Urinary bladder (tissue), 4 donors: Measurements from ENCODE around the gene MBOAT1. TPM values are rescaled to one million over a fixed set of nuclear protein-coding genes. Genes with fewer than 3 reads are reported as not detected.

Experiments used
- DNase-seq: peaks from one replicate; pipeline ENCODE4 v3.0.0-alpha.2; 2015; ENCODE audit errors: extremely low spot score
- H3K27ac ChIP-seq: one replicate; pipeline ENCODE4 v1.5.1; 2013; ENCODE audit warnings: low read depth, mild to moderate bottlenecking, moderate library complexity
- H3K36me3 ChIP-seq: one replicate; pipeline ENCODE4 v1.6.1; 2013; ENCODE audit warnings: mild to moderate bottlenecking, moderate library complexity; ENCODE audit not compliant: insufficient read depth
- H3K4me1 ChIP-seq: one replicate; pipeline ENCODE4 v1.6.1; 2013; ENCODE audit warnings: mild to moderate bottlenecking, moderate library complexity; ENCODE audit not compliant: insufficient read depth
- H3K4me3 ChIP-seq: one replicate; pipeline ENCODE4 v1.5.1; 2013; ENCODE audit warnings: low read depth, low read length
- WGBS: extraction: QIAGEN DNeasy Blood & Tissue Kit; methylation state at CpG from one replicate; pipeline ENCODE4 v1.1.7; 2013; 5-methylcytosine and 5-hydroxymethylcytosine counted together
- polyA plus RNA-seq: library from polyadenylated mRNA; stranded (reverse); fragments of 200-250 nt; gene quantifications from one replicate; pipeline ENCODE4 v1.2.3, GENCODE V29; 2013
- total RNA-seq: library from RNA; depleted of rRNA; stranded (reverse); fragments of >200 nt; gene quantifications from one replicate; pipeline ENCODE4 v1.2.3, GENCODE V29; 2014
- donor health status: healthy with polysubstance abuse.
- donor health status: healthy.

The MBOAT1 gene
- total and polyA plus RNA-seq, 2 donors: 9.2 to 30.3 TPM

DNA sequence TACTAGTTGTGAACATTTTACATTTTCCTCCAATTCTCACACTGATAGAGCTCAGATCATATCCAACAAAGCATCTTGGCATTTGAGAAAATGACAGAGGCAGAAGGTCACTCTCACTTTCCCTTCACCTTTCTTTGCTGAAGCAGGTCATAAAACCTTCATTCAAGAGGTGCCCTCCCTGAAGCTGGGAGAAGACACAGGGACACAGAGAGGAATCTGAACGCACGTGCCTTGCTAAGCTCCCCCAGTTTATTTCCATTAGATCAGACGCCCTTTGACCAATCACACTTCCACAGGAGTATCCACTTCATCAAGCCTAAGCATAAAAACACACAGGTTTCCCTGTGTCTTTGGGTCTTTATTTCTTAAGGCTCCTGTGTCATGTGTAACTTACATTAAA, 9.2 kb upstream of the MBOAT1 start:
- H3K27ac ChIP-seq: no peak overlapping the region
- no peaks in the 10 kb centered on the region for H3K36me3 ChIP-seq
- H3K4me1 ChIP-seq: no peaks in the 10 kb centered on the region
- 42% methylated on average over 3 of the region's 3 CpGs for WGBS
- no peak overlapping the region for H3K4me3 ChIP-seq
- DNase-seq: no peak

- H3K27ac ChIP-seq: no peak overlapping the region
- H3K36me3 ChIP-seq: no peaks in the 10 kb centered on the region
- no peak for DNase-seq
- no peak overlapping the region for H3K4me3 ChIP-seq
- WGBS: 64% methylated on average over 3 of the region's 3 CpGs
- H3K4me1 ChIP-seq: no peaks in the 10 kb centered on the region
These were observed 8.1 kb upstream of the MBOAT1 start for GRCh38 chr6:20220359-20220758.

DNA sequence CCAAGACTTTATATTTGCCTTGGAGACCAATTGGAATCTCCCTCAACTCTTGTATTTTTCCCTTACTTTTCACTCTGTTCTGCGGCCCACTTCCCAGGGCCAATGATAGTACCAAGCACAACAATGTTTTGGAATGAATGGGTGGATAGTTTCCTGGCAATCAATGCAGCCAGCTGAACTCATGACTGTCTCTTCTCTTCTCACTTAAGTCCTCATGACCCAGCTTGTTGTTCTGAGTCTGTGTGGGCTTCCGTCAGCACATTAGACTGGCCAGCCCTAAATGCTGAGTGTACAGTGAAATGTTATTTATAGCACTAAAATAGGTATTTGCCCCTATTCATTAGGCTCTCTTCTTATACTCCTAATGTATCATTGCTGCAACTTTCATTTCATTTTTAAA, 5.6 kb upstream of the MBOAT1 start:
- H3K4me3 ChIP-seq: no peak overlapping the region
- H3K36me3 ChIP-seq: no peaks in the 10 kb centered on the region
- H3K27ac ChIP-seq: no peak overlapping the region
- no peak for DNase-seq
- H3K4me1 ChIP-seq: no peaks in the 10 kb centered on the region
- 58% methylated on average over 2 of the region's 2 CpGs for WGBS

GRCh38 chr6:20217324-20217855, 5.1 kb upstream of the MBOAT1 start:
- no peak overlapping the region for H3K4me3 ChIP-seq
- no peak for DNase-seq
- H3K4me1 ChIP-seq: no peaks in the 10 kb centered on the region
- H3K27ac ChIP-seq: no peak overlapping the region
- WGBS: 23% methylated on average over 5 of the region's 5 CpGs
- no peaks in the 10 kb centered on the region for H3K36me3 ChIP-seq

DNA sequence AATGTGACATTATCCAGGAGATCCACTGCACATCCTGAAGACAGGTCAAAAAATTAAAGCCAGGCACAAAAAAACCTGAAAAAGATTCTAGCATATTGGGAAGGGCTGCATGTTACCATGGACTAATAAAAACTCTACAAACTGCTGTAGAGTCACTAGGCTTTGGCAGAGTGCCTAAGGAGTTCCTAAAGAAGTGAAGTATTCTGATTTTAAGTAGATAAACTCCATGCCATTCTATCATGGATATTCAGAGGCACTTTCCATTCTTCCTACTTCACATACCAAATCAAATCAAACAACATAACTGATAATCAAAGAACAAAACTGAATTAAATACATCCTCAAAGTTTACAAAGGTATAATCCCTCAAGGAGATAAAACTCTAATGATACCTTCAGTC, 3.0 kb upstream of the MBOAT1 start:
- Histone ChIP-seq H3K4me1 (peaks cover under 1% of the 10 kb centered on the region), H3K27ac (no peak overlapping the region), H3K36me3 (no peaks in the 10 kb centered on the region), H3K4me3 (no peak overlapping the region)
- DNase-seq: no peak

DNA sequence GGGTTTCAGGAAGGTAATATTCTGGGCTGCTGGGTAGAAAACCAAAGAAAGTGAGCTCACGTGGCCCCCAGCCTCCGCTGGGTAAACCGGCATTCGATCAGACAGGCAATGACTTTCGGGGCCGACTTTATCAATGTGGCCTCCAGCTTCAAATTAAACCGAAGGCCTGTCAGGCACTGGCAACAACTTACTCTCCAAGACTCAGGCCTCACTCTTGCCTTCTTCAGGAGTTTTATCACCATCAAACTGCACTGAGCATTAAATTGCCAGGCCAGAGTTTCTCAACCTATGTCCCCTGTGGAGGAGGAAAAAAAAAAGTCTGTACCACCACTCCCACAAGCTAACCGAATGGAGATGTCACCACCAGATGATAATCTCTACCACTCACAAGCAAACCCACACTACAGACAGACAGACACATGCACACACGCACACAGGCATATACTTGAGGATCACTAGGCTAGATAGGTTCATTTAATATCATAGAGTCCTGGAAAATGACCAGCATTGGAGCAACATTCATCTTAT, 1.1 kb upstream of the MBOAT1 start:
- no peak for DNase-seq
- Histone ChIP-seq H3K27ac (peak overlapping the region; percentile 94), H3K36me3 (no peaks in the 10 kb centered on the region), H3K4me1 (peaks cover 2% of the 10 kb centered on the region), H3K4me3 (peak overlapping the region; percentile 86)
- WGBS: 38% methylated on average over 9 of the region's 9 CpGs

- peak overlapping the region; percentile 86 for H3K4me3 ChIP-seq
- H3K4me1 ChIP-seq: peaks cover 2% of the 10 kb centered on the region
- 0% methylated on average over 37 of the region's 37 CpGs for WGBS
- H3K36me3 ChIP-seq: no peaks in the 10 kb centered on the region
- peak overlapping the region; percentile 94 for H3K27ac ChIP-seq
- DNase-seq: no peak
These were observed 303 bp downstream of the MBOAT1 start for GRCh38 chr6:20211941-20212391.

DNA sequence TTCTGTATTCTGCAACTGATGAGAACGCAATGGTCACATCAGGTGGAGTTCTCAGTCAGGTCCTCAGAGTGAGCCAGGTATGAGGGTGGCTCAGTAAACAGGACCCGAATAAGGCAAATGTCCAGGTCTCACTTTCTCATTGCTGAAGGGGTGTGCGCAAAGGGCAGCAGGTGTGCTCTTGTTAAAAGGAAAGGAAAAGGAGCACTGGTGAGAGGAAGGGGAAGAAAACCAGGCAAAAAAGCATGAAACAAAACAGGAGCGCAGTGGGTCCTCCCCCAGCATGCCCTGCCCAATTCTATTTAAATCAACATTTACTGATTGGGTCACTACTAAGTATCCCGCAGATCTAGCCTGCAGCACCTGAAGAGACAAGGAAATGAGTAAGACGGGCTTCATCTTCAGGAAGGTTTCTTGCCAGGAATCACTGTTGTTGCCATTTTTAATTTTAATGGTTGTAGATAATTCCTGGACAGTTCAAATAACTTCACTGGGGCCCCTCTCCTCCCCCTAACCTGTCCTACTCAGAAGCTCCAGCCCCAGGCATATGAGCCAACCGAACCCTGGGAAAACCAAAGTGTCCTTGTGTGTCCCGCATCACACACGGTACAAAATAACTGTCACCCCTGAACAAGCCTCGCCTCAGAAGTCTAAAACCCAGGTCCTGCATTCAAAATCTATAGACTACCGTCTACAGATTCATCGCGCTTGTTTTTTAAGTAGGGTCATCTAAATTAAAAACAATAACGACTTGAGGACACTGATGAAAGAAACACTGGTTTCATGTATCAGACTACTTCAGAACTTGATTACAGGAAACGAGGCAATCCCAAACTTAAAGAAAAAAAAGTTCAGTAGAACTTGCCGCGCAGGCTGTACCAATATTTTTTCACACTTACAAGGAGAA, 980 bp downstream of the MBOAT1 start:
- DNase-seq: no peak
- no peaks in the 10 kb centered on the region for H3K36me3 ChIP-seq
- H3K4me1 ChIP-seq: peaks cover 2% of the 10 kb centered on the region
- peak overlapping the region; percentile 86 for H3K4me3 ChIP-seq
- WGBS: 13% methylated on average over 17 of the region's 17 CpGs
- H3K27ac ChIP-seq: peak overlapping the region; percentile 13

DNA sequence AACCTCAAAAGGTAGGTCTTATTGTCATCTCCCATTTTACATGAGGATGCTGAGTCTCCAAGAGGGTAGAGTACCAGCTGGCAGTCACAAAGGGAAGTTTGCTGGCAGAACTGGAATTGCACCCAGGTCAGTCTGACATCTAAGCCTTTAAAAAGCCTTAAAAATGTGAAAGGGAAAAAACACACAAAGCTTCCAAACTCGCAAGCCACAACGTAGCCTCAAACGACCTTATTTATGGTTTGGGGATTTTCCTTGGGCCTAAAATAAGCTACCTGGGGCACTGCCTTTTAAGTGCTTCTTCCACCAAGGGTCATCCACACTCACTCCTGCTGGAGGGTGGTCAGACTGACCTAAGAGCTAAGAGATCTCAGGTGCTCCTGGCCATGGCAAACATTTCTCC, 2.1 kb downstream of the MBOAT1 start:
- 48% methylated on average over 3 of the region's 3 CpGs for WGBS
- no peak overlapping the region for H3K4me3 ChIP-seq
- no peaks in the 10 kb centered on the region for H3K36me3 ChIP-seq
- no peak overlapping the region for H3K27ac ChIP-seq
- no peak for DNase-seq
- peaks cover 2% of the 10 kb centered on the region for H3K4me1 ChIP-seq

DNA sequence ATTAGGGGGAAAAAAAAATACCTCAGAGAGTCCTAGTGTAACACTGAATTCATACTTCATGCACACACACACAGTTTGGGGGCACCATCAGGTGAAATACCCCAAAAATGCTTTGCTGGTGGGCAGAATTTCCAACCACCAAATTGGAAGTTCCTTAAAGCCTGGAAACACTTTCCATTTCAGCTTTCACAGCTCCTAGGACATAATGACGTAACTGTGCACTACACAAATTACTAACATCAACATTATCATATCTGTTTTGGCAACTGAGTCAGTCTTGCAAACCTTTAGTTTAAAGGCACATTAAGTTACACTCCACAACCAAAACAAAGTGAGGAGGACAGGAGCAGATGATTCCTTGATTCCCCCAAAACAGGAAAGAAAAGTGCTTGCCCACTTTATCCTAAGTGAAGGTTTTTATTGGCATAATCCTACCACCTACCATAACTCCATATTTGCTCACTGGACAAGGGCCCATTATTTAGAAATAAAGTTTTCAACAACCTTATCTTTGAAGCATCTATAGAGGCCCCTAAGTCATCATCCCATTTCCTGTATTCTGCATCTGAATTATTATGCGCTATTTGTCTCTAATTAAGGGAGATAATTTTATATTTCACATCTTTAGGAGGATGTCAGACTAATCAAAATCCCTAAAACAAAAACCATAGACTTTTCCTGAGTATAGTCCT, 3.4 kb downstream of the MBOAT1 start:
- DNase-seq: no peak
- WGBS: 59% methylated on average over 2 of the region's 2 CpGs
- Histone ChIP-seq H3K36me3 (no peaks in the 10 kb centered on the region), H3K27ac (no peak overlapping the region), H3K4me3 (no peak overlapping the region), H3K4me1 (peaks cover 2% of the 10 kb centered on the region)

- WGBS: 84% methylated on average over 5 of the region's 5 CpGs
- Histone ChIP-seq H3K4me1 (peaks cover 2% of the 10 kb centered on the region), H3K27ac (no peak overlapping the region), H3K4me3 (no peak overlapping the region), H3K36me3 (no peaks in the 10 kb centered on the region)
- no peak for DNase-seq
These were observed 5.2 kb downstream of the MBOAT1 start for GRCh38 chr6:20207088-20207418.

DNA sequence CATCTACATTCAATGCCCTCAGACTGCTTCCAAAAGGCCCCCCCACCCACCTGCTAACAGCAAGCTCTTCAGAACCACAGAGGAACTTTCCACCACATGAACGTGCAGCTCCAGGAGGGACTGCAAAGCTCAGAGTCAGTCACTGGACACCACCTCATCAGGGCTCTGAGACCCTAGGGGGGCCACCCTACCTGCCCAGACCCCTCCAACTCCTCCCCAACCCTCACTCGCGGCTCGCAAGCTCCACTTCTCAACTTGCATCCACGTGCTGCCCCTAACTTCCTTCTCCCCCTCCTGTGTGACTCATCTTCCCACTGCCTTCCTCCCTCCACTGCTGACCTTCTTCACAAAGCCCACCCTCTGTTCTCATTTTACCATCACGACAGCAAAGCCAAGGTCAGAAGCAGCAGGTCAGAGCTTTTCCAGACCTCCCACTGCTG, 6.5 kb downstream of the MBOAT1 start:
- H3K4me1 ChIP-seq: peaks cover 2% of the 10 kb centered on the region
- WGBS: 60% methylated on average over 6 of the region's 6 CpGs

GRCh38 chr6:20204512-20204894, 7.8 kb downstream of the MBOAT1 start:
- Histone ChIP-seq H3K4me3 (no peak overlapping the region), H3K36me3 (no peaks in the 10 kb centered on the region), H3K27ac (no peak overlapping the region), H3K4me1 (no peaks in the 10 kb centered on the region)
- WGBS: 72% methylated on average over 4 of the region's 4 CpGs
- DNase-seq: no peak

More for the DNA sequence above, 6.5 kb downstream of the MBOAT1 start:
- Histone ChIP-seq H3K27ac (no peak overlapping the region), H3K36me3 (no peaks in the 10 kb centered on the region), H3K4me3 (no peak overlapping the region)
- DNase-seq: no peak
